ENCODE measurements around the gene LRRC56. TPM values are rescaled to one million over a fixed set of nuclear protein-coding genes. Genes with fewer than 3 reads are reported as not detected.

Gene LRRC56
- total and polyA plus RNA-seq, 2 of the 13 experiments (the other 11 are each of a cell fraction or from before 2014, with no cell fraction given): 0.11 to 0.29 TPM

- peak; percentile 45 for TF ChIP-seq ZBTB40 (IDR thresholded peaks at IDR 0.05)
- TF ChIP-seq ZBTB40 (CRISPR knock-in tag; IDR thresholded peaks at IDR 0.05): no peak
- no peak for TF ChIP-seq EEA1 (CRISPR knock-in tag; IDR thresholded peaks at IDR 0.05; ENCODE audit: borderline replicate concordance)
- TF ChIP-seq BCL3 (CRISPR knock-in tag; IDR thresholded peaks at IDR 0.05): 0 out of 2 replicates have a peak, but pooled peaks have one; percentile 44
- TF ChIP-seq TOE1 (CRISPR knock-in tag; IDR thresholded peaks at IDR 0.05): no peak
- no peak for TF ChIP-seq ZNF850 (CRISPR knock-in tag; conservative IDR thresholded peaks at IDR 0.05)
- TF ChIP-seq FOXK1 (CRISPR knock-in tag; IDR thresholded peaks at IDR 0.05; ENCODE audit: borderline replicate concordance, low read depth): no peak
- no peak for TF ChIP-seq ETS1 (CRISPR knock-in tag; IDR thresholded peaks at IDR 0.05)
- peak; percentile 85 for TF ChIP-seq KAT8 (CRISPR knock-in tag; IDR thresholded peaks at IDR 0.05)
- no peak for TF ChIP-seq ZBTB26 (CRISPR knock-in tag; IDR thresholded peaks at IDR 0.05; ENCODE audit: borderline replicate concordance)
- 0 out of 2 replicates have a peak, but pooled peaks have one; percentile 26 for TF ChIP-seq ZSCAN31 (CRISPR knock-in tag; IDR thresholded peaks at IDR 0.05; ENCODE audit: low read depth)
- TF ChIP-seq KDM6A (CRISPR knock-in tag; IDR thresholded peaks at IDR 0.05; ENCODE audit: low read depth): no peak
- no peak for TF ChIP-seq ZMAT5 (CRISPR knock-in tag; IDR thresholded peaks at IDR 0.05; ENCODE audit: borderline replicate concordance, low read depth)
- no peak for TF ChIP-seq TARDBP (CRISPR knock-in tag; IDR thresholded peaks at IDR 0.05)
- peak; percentile 98 for TF ChIP-seq NR2C2 (CRISPR knock-in tag; IDR thresholded peaks at IDR 0.05; ENCODE audit: borderline replicate concordance)
Measured at GRCh38 chr11:575996-576768, 38.9 kb downstream of the LRRC56 start, which contains the start of gene PHRF1 (continued).
